ENCODE data around the gene HNRNPH1. TPM values are rescaled to one million over a fixed set of nuclear protein-coding genes. Genes with fewer than 3 reads are reported as not detected.

The HNRNPH1 gene
- total and polyA plus RNA-seq, 2 experiments from 2014 or later: 410 to 715 TPM

- TF ChIP-seq ZNF462 (CRISPR knock-in tag; IDR thresholded peaks at IDR 0.05) (no peak), NANOG (IDR thresholded peaks at IDR 0.05; ENCODE audit: borderline replicate concordance) (no peak)
Measured at GRCh38 chr5:179617930-179618329, 5.5 kb downstream of the HNRNPH1 start (continued).

DNA sequence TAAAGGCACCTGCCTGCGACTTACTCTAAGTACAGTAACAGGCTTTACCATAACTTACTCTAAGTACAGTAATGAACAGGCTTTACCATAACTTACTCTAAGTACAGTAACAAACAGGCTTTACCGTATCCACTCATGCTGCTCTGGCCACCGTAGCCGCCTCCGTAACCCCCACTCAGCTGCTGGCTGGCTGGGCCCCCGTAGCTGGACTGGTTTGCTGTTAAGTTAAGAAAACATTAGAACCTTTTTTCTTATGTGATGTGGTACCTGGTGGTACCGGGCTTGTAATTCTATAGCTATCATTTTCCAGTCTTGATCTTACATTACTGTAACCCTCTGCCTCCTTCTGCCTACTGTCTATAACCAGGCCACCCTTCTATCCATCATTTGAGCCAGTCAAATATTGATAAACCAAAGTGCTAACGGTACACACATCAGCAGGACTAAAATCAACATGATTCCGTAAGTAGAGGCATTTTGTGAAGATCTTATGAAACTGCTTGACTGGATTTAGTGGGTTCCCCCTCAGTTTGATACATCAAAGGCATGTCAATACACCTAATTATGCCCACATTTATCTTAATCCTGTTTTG lies 7.4 kb downstream of the HNRNPH1 start:
- no peak for ATAC-seq
- TF ChIP-seq ZNF331 (CRISPR knock-in tag; IDR thresholded peaks at IDR 0.05; ENCODE audit: low read depth) (no peak), NANOG (IDR thresholded peaks at IDR 0.05; ENCODE audit: borderline replicate concordance) (no peak), EZH2 (IDR thresholded peaks at IDR 0.05; ENCODE audit: low read depth, unreplicated experiment) (no peak), ETS1 (IDR thresholded peaks at IDR 0.05) (no peak), POLR2AphosphoS5 (IDR thresholded peaks at IDR 0.05; ENCODE audit: low read depth) (no peak), CREB1 (CRISPR knock-in tag; IDR thresholded peaks at IDR 0.05; ENCODE audit: low read depth) (no peak), EZH2phosphoT487 (IDR thresholded peaks at IDR 0.05; ENCODE audit: unreplicated experiment) (no peak), ZNF114 (CRISPR knock-in tag; IDR thresholded peaks at IDR 0.05) (no peak)
- TF ChIP-seq, protein P1, sequence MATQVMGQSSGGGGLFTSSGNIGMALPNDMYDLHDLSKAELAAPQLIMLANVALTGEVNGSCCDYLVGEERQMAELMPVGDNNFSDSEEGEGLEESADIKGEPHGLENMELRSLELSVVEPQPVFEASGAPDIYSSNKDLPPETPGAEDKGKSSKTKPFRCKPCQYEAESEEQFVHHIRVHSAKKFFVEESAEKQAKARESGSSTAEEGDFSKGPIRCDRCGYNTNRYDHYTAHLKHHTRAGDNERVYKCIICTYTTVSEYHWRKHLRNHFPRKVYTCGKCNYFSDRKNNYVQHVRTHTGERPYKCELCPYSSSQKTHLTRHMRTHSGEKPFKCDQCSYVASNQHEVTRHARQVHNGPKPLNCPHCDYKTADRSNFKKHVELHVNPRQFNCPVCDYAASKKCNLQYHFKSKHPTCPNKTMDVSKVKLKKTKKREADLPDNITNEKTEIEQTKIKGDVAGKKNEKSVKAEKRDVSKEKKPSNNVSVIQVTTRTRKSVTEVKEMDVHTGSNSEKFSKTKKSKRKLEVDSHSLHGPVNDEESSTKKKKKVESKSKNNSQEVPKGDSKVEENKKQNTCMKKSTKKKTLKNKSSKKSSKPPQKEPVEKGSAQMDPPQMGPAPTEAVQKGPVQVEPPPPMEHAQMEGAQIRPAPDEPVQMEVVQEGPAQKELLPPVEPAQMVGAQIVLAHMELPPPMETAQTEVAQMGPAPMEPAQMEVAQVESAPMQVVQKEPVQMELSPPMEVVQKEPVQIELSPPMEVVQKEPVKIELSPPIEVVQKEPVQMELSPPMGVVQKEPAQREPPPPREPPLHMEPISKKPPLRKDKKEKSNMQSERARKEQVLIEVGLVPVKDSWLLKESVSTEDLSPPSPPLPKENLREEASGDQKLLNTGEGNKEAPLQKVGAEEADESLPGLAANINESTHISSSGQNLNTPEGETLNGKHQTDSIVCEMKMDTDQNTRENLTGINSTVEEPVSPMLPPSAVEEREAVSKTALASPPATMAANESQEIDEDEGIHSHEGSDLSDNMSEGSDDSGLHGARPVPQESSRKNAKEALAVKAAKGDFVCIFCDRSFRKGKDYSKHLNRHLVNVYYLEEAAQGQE (IDR thresholded peaks at IDR 0.05; ENCODE audit: unreplicated experiment): no peak
- Histone ChIP-seq H2AFZ (no peak overlapping the region), H3K4me2 (no peak overlapping the region), H3K27ac (ENCODE audit: low read depth) (no peak overlapping the region; the same call in 1 of the 2 replicates), H3F3A (replicated peaks; ENCODE audit: low read depth) (peaks cover 79% of the 10 kb centered on the region), H3K36me3 (ENCODE audit: insufficient read depth) (peaks cover 97% of the 10 kb centered on the region), H3K9me2 (ENCODE audit: insufficient read depth) (no peaks in the 10 kb centered on the region), H3K79me2 (replicated peaks; ENCODE audit: insufficient read depth) (peaks cover 55% of the 10 kb centered on the region), H3K4me3 (no peak overlapping the region), H3K27me3 (ENCODE audit: insufficient read depth) (no peaks in the 10 kb centered on the region), H4K20me1 (replicated peaks; ENCODE audit: insufficient read depth) (peaks cover 88% of the 10 kb centered on the region), H3K4me1 (ENCODE audit: insufficient read depth) (peaks cover 23% of the 10 kb centered on the region)
- no peak for DNase-seq (ENCODE audit: low spot score)
- Mint-ChIP-seq H3K36me3 (ENCODE audit: low read depth) (peaks cover 94% of the 10 kb centered on the region), H3K27ac (0 out of 2 replicates have a peak overlapping the region, but pooled peaks have one; percentile 33), H3K4me3 (no peak overlapping the region), H3K9me3 (no peaks in the 10 kb centered on the region; the same call in 2 of the 3 replicates), H3K4me1 (peaks cover 53% of the 10 kb centered on the region; the same call in 2 of the 3 replicates), H3K27me3 (ENCODE audit: insufficient read depth, low read depth, poor library complexity) (peaks cover 21% of the 10 kb centered on the region)

Measured in GM23338 (cell line).